DOHH2 (cell line): ENCODE results near the gene TADA2B.
"Not testable (repeated sequence)": the region's sequence is repeated elsewhere in the genome, so short reads cannot be mapped to it uniquely, and the experiment has no call there.

Source experiments
- CTCF ChIP-seq: fragments of 200-600 bp; sonication (generic); IDR thresholded peaks from one replicate; pipeline ENCODE4 v1.5.1; 2014; ENCODE audit warnings: antibody characterized with exemption, mild to moderate bottlenecking, low read depth, low read length; ENCODE audit not compliant: poor library complexity, severe bottlenecking
- EZH2phosphoT487 ChIP-seq: fragments of 200-600 bp; sonication (generic); IDR thresholded peaks from 2 replicates; pipeline ENCODE4 v1.6.1; 2017; ENCODE audit warnings: borderline replicate concordance, mild to moderate bottlenecking, antibody characterized with exemption, low read length, moderate library complexity, mixed read lengths

GRCh38 chr4:7084564-7084961 lies 41.4 kb downstream of the TADA2B start:
- TF ChIP-seq CTCF, EZH2phosphoT487: not testable (repeated sequence)
